ENCODE results near the gene PPP1R3D. TPM values are rescaled to one million over a fixed set of nuclear protein-coding genes. Genes with fewer than 3 reads are reported as not detected.

PPP1R3D gene
- total RNA-seq, 4 donors from 2014 or later: 14.5 to 20.0 (median 16.1) TPM

DNA sequence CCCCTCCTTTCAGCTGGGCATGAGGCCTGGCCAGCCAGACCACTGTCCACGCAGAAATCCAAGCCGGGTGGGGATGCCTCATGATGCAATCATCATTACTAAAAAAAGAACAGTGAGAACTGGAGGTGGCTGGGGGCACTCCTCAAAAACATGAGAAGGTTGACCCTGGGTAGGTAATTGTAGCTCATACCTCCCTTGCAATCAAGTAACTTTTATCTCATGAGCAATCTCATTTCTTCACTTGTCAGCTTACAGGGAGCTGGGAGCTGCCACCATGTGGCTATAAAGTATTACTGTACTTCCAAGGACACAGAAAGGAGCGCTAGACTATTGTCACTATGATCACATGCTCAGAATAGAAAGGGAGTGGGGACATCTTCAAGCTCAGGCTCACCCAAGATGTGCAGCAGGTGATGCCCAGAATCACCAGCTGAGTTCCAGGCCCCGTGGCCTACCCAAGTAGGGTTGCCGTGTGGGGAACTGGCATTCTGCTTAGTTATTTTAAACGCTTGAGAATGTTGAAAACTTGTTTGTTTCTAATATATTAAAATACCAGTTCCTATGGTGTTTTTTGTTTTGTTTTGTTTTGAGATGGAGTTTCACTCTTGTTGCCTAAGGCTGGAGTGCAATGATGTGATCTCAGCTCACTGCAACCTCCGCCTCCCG is 15.2 kb upstream of the PPP1R3D start:
- TF ChIP-seq, protein P1, sequence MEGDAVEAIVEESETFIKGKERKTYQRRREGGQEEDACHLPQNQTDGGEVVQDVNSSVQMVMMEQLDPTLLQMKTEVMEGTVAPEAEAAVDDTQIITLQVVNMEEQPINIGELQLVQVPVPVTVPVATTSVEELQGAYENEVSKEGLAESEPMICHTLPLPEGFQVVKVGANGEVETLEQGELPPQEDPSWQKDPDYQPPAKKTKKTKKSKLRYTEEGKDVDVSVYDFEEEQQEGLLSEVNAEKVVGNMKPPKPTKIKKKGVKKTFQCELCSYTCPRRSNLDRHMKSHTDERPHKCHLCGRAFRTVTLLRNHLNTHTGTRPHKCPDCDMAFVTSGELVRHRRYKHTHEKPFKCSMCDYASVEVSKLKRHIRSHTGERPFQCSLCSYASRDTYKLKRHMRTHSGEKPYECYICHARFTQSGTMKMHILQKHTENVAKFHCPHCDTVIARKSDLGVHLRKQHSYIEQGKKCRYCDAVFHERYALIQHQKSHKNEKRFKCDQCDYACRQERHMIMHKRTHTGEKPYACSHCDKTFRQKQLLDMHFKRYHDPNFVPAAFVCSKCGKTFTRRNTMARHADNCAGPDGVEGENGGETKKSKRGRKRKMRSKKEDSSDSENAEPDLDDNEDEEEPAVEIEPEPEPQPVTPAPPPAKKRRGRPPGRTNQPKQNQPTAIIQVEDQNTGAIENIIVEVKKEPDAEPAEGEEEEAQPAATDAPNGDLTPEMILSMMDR (IDR thresholded peaks at IDR 0.05): no peak
- TF ChIP-seq POLR2A (IDR thresholded peaks at IDR 0.05): no peak
- no peak for DNase-seq (ENCODE audit: low spot score in 2 of 2)
- intact Hi-C loops (cut with DNase I; ENCODE audit: low total_unique reads): loop anchor here (10.0 kb wide), 1 partner anchor 100 kb away; no protein-coding TSS in a partner anchor
- WGBS, 2 donors: 74 to 76% methylated on average over 8 of the region's 8 CpGs
- no peak overlapping the region for H3K4me3 ChIP-seq (ENCODE audit: low read depth, poor library complexity, severe bottlenecking)

- no peak for DNase-seq (ENCODE audit: low spot score in 2 of 2)
- no peak overlapping the region for H3K4me3 ChIP-seq (ENCODE audit: low read depth, poor library complexity, severe bottlenecking)
- 88 to 93% methylated on average over 4 of the region's 4 CpGs for WGBS, 2 donors
- intact Hi-C loops (cut with DNase I; ENCODE audit: low total_unique reads): loop anchor here (10.0 kb wide), 1 partner anchor 100 kb away; no protein-coding TSS in a partner anchor
- TF ChIP-seq POLR2A (IDR thresholded peaks at IDR 0.05): no peak
- TF ChIP-seq, protein P1 (IDR thresholded peaks at IDR 0.05): no peak
These were observed 14.6 kb upstream of the PPP1R3D start for GRCh38 chr20:59954718-59955117.

GRCh38 chr20:59949911-59950310 is 9.8 kb upstream of the PPP1R3D start:
- intact Hi-C loops (cut with DNase I; ENCODE audit: low total_unique reads): loop anchor here (10.0 kb wide), 1 partner anchor 105 kb away; no protein-coding TSS in a partner anchor
- WGBS, 2 donors: 78 to 90% methylated on average over 6 of the region's 6 CpGs
- DNase-seq (ENCODE audit: low spot score in 2 of 2): no peak
- H3K4me3 ChIP-seq (ENCODE audit: low read depth, poor library complexity, severe bottlenecking): no peak overlapping the region
- TF ChIP-seq POLR2A (IDR thresholded peaks at IDR 0.05): no peak
- TF ChIP-seq, protein P1 (IDR thresholded peaks at IDR 0.05): no peak

- TF ChIP-seq POLR2A (IDR thresholded peaks at IDR 0.05): no peak
- TF ChIP-seq, protein P1 (IDR thresholded peaks at IDR 0.05): no peak
- whole genome bisulfite sequencing, 2 donors: 38% methylated on average over 7 of the region's 7 CpGs
- DNase-seq (ENCODE audit: low spot score in 2 of 2): no peak
- intact Hi-C loops (cut with DNase I; ENCODE audit: low total_unique reads): no loop called here
- no peak overlapping the region for H3K4me3 ChIP-seq (ENCODE audit: low read depth, poor library complexity, severe bottlenecking)
These were observed 9.0 kb upstream of the PPP1R3D start for GRCh38 chr20:59948828-59949720.

DNA sequence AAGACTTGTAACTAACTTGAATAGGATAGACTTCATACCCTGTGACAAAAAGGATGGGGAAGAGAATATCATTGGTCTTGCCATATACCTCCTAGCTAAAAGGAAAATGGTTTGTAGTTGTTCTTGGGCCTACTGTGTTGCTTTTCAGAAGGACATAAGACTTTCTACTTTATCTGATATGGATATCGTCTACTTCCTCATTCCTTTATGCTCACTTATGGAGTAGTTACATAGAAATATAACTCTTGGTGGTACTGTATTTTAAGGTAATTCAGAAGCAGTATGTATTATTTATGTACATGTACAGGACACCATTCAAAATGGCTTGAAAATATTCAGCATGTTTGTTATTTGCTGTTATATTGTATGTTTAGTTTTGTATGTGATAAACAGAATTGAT is 8.1 kb upstream of the PPP1R3D start:
- intact Hi-C loops (cut with DNase I; ENCODE audit: low total_unique reads): no loop called here
- WGBS, 2 donors: 61 to 70% methylated on average over 1 of the region's 1 CpG

More for the DNA sequence above, 8.1 kb upstream of the PPP1R3D start:
- H3K4me3 ChIP-seq (ENCODE audit: low read depth, poor library complexity, severe bottlenecking): no peak overlapping the region
- no peak for DNase-seq (ENCODE audit: low spot score in 2 of 2)
- TF ChIP-seq POLR2A (IDR thresholded peaks at IDR 0.05): no peak
- TF ChIP-seq, protein P1 (IDR thresholded peaks at IDR 0.05): no peak
